ENCODE measurements around the gene MELK. TPM values are rescaled to one million over a fixed set of nuclear protein-coding genes. Genes with fewer than 3 reads are reported as not detected.

Gene MELK
- total and polyA plus RNA-seq, 12 donors = 0.15 to 3.1 (median 0.28) TPM; not detected in 4

DNA sequence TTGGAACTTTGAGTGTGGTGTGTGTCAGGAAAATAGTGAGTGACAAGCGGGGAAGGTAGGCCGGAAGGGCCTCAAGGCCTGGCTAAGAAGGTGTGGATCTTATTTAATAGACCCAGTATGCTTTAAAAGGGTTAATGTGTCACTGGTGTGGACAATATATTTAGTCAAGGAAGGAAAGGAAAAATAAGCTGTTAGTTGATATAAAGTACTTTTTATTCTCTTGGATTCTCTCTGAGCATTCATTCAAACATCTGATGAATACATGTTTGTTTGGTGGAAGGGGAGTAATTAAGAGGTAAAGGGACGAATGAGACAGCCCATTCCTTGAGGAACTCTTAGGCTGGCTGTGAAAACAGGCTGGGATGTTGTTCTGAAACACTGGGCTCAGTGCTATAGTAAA, 98.9 kb downstream of the MELK start:
- no peaks in the 10 kb centered on the region for H3K27me3 ChIP-seq
- H3K4me3 ChIP-seq = no peak overlapping the region
- WGBS, 2 donors = 93 to 95% methylated on average over 3 of the region's 3 CpGs
- intact Hi-C loops (cut with DNase I) = no loop called here
- no peaks in the 10 kb centered on the region for H3K9me3 ChIP-seq
- no peak for ATAC-seq
- TF ChIP-seq, protein P1, sequence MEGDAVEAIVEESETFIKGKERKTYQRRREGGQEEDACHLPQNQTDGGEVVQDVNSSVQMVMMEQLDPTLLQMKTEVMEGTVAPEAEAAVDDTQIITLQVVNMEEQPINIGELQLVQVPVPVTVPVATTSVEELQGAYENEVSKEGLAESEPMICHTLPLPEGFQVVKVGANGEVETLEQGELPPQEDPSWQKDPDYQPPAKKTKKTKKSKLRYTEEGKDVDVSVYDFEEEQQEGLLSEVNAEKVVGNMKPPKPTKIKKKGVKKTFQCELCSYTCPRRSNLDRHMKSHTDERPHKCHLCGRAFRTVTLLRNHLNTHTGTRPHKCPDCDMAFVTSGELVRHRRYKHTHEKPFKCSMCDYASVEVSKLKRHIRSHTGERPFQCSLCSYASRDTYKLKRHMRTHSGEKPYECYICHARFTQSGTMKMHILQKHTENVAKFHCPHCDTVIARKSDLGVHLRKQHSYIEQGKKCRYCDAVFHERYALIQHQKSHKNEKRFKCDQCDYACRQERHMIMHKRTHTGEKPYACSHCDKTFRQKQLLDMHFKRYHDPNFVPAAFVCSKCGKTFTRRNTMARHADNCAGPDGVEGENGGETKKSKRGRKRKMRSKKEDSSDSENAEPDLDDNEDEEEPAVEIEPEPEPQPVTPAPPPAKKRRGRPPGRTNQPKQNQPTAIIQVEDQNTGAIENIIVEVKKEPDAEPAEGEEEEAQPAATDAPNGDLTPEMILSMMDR (IDR thresholded peaks at IDR 0.05) = no peak
- DNase-seq = no peak
- peaks cover 0 to 28% (median 0%) of the 10 kb centered on the region in 9 donors for H3K36me3 ChIP-seq
- no peaks in the 10 kb centered on the region for H3K4me1 ChIP-seq
- H3K27ac ChIP-seq = no peak overlapping the region

- TF ChIP-seq, protein P1 (IDR thresholded peaks at IDR 0.05) = no peak
- intact Hi-C loops (cut with DNase I) = no loop called here
- ATAC-seq (no peak), DNase-seq (no peak)
- Histone ChIP-seq H3K9me3 (peaks cover 0 to 6% (median 0%) of the 10 kb centered on the region in 11 donors), H3K27me3 (no peaks in the 10 kb centered on the region), H3K36me3 (peaks cover 0 to 10% (median 0%) of the 10 kb centered on the region in 9 donors), H3K4me1 (no peaks in the 10 kb centered on the region), H3K27ac (no peak overlapping the region), H3K4me3 (no peak overlapping the region)
- WGBS, 2 donors = 97 to 100% methylated on average over 1 of the region's 1 CpG
Measured at GRCh38 chr9:36676091-36676490, 103.4 kb downstream of the MELK start.

GRCh38 chr9:36676778-36677485, 104.2 kb downstream of the MELK start:
- ATAC-seq = no peak

GRCh38 chr9:36677611-36678010, 104.9 kb downstream of the MELK start:
- peaks cover 0 to 19% (median 8%) of the 10 kb centered on the region in 11 donors for H3K9me3 ChIP-seq
- H3K36me3 ChIP-seq = peaks cover 0 to 6% (median 0%) of the 10 kb centered on the region in 9 donors
- 83 to 87% methylated on average over 2 of the region's 2 CpGs for whole genome bisulfite sequencing, 2 donors
- DNase-seq = no peak
- no peaks in the 10 kb centered on the region for H3K27me3 ChIP-seq
- TF ChIP-seq, protein P1 (IDR thresholded peaks at IDR 0.05) = no peak
- H3K4me3 ChIP-seq = no peak overlapping the region
- H3K27ac ChIP-seq = no peak overlapping the region
- intact Hi-C loops (cut with DNase I) = no loop called here
- no peak for ATAC-seq
- H3K4me1 ChIP-seq = no peaks in the 10 kb centered on the region

More at GRCh38 chr9:36676778-36677485, 104.2 kb downstream of the MELK start:
- intact Hi-C loops (cut with DNase I) = no loop called here
- H3K36me3 ChIP-seq = peaks cover 0 to 6% (median 0%) of the 10 kb centered on the region in 9 donors
- TF ChIP-seq, protein P1 (IDR thresholded peaks at IDR 0.05) = no peak
- H3K9me3 ChIP-seq = peaks cover 0 to 12% (median 6%) of the 10 kb centered on the region in 11 donors
- H3K27me3 ChIP-seq = no peaks in the 10 kb centered on the region
- 92 to 96% methylated on average over 8 of the region's 8 CpGs for WGBS, 2 donors
- DNase-seq = no peak
- no peaks in the 10 kb centered on the region for H3K4me1 ChIP-seq
- H3K27ac ChIP-seq = no peak overlapping the region
- no peak overlapping the region for H3K4me3 ChIP-seq

Data from heart right ventricle (tissue), 16 donors.